ENCODE data around the gene PFDN5.

- TF ChIP-seq, protein P1, sequence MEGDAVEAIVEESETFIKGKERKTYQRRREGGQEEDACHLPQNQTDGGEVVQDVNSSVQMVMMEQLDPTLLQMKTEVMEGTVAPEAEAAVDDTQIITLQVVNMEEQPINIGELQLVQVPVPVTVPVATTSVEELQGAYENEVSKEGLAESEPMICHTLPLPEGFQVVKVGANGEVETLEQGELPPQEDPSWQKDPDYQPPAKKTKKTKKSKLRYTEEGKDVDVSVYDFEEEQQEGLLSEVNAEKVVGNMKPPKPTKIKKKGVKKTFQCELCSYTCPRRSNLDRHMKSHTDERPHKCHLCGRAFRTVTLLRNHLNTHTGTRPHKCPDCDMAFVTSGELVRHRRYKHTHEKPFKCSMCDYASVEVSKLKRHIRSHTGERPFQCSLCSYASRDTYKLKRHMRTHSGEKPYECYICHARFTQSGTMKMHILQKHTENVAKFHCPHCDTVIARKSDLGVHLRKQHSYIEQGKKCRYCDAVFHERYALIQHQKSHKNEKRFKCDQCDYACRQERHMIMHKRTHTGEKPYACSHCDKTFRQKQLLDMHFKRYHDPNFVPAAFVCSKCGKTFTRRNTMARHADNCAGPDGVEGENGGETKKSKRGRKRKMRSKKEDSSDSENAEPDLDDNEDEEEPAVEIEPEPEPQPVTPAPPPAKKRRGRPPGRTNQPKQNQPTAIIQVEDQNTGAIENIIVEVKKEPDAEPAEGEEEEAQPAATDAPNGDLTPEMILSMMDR (conservative IDR thresholded peaks at IDR 0.05), result no peak
- TF ChIP-seq EZH2 (IDR thresholded peaks at IDR 0.05; ENCODE audit: low read depth), result no peak
These were observed 45.1 kb downstream of the PFDN5 start for GRCh38 chr12:53340398-53340797.
